ENCODE results near the gene GOLIM4. TPM values are rescaled to one million over a fixed set of nuclear protein-coding genes. Genes with fewer than 3 reads are reported as not detected.

The GOLIM4 gene
- polyA plus RNA-seq, 1 of the 3 experiments (the other 2 are of a cell fraction): 42.3 TPM

DNA sequence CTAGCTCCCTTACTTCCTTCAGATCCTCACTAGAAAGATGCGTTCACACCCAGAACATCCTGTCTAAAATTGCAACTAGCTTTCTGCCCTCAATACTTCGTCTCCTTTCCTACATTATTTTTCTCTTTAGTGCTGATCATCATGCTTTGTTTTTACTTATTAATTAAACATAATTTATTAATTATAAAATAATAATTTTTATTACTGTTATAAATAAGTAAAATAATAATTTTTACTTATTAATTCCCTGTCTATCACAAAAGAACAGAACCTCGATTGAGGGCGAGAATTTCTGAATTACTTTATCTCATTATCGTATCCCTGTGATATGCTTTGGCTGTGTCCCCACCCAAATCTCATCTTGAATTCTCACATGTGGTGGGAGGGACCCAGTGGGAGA, 41.3 kb downstream of the GOLIM4 start:
- Histone ChIP-seq H4K20me1 (ENCODE audit: insufficient read depth) (peaks cover 34% of the 10 kb centered on the region), H3K9me2 (no peaks in the 10 kb centered on the region), H3K79me2 (ENCODE audit: insufficient read depth) (peaks cover 97% of the 10 kb centered on the region), H3K9me3 (no peaks in the 10 kb centered on the region), H2AFZ (ENCODE audit: low read depth) (no peak overlapping the region), H3K27ac (ENCODE audit: low read depth in 2 of 2, low read length in 1 of 2) (no peak overlapping the region), H3K4me3 (ENCODE audit: low read depth in 2 of 2, low read length in 1 of 2) (no peak overlapping the region), H3K36me3 (replicated peaks in 1 of 2; ENCODE audit: control insufficient read depth in 1 of 2, insufficient read depth in 2 of 2, low read length in 1 of 2) (no peaks in the 10 kb centered on the region), H3K27me3 (ENCODE audit: insufficient read depth) (no peaks in the 10 kb centered on the region), H3F3A (replicated peaks; ENCODE audit: insufficient read depth) (no peaks in the 10 kb centered on the region), H3K4me1 (ENCODE audit: control insufficient read depth in 1 of 2, insufficient read depth in 2 of 2, low read depth in 1 of 2, low read length in 1 of 2) (peaks cover 5 to 8% of the 10 kb centered on the region in 2 experiments), H3K4me2 (no peak overlapping the region), H3K9ac (no peak overlapping the region)
- 95% methylated on average over 5 of the region's 5 CpGs for WGBS (ENCODE audit: low lambda C conversion rate)
- ChIA-PET CTCF (interaction anchor here (3.3 to 6.1 kb wide), 2 partner anchors 41 to 111 kb away, joined by 16 to 59 read pairs; partner anchors contain the start of gene GOLIM4), POLR2A (no interaction called here)
- DNase-seq: no peak
- no peak for TF ChIP-seq RFX5 (IDR thresholded peaks at IDR 0.05; ENCODE audit: low read length)
- no peak for TF ChIP-seq TAF1 (IDR thresholded peaks at IDR 0.05; ENCODE audit: borderline replicate concordance, low read depth, low read length)
- no peak for TF ChIP-seq CHD2 (IDR thresholded peaks at IDR 0.05; ENCODE audit: low read length, partially characterized antibody)
- no peak for TF ChIP-seq RAD21 (IDR thresholded peaks at IDR 0.05; ENCODE audit: low read length)
- TF ChIP-seq TCF12 (IDR thresholded peaks at IDR 0.05): no peak
- TF ChIP-seq MXI1 (IDR thresholded peaks at IDR 0.05; ENCODE audit: low read depth, low read length): no peak
- TF ChIP-seq FOSL2 (IDR thresholded peaks at IDR 0.05; ENCODE audit: borderline replicate concordance, low read depth): no peak
- TF ChIP-seq, protein P1, sequence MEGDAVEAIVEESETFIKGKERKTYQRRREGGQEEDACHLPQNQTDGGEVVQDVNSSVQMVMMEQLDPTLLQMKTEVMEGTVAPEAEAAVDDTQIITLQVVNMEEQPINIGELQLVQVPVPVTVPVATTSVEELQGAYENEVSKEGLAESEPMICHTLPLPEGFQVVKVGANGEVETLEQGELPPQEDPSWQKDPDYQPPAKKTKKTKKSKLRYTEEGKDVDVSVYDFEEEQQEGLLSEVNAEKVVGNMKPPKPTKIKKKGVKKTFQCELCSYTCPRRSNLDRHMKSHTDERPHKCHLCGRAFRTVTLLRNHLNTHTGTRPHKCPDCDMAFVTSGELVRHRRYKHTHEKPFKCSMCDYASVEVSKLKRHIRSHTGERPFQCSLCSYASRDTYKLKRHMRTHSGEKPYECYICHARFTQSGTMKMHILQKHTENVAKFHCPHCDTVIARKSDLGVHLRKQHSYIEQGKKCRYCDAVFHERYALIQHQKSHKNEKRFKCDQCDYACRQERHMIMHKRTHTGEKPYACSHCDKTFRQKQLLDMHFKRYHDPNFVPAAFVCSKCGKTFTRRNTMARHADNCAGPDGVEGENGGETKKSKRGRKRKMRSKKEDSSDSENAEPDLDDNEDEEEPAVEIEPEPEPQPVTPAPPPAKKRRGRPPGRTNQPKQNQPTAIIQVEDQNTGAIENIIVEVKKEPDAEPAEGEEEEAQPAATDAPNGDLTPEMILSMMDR (IDR thresholded peaks at IDR 0.05): no peak
- no peak for TF ChIP-seq NRF1 (IDR thresholded peaks at IDR 0.05; ENCODE audit: low read depth, low read length)
- TF ChIP-seq RXRA (IDR thresholded peaks at IDR 0.05; ENCODE audit: borderline replicate concordance, low read depth): no peak
- no peak for TF ChIP-seq POLR2AphosphoS5 (IDR thresholded peaks at IDR 0.05; ENCODE audit: low read depth, low read length)
- no peak for TF ChIP-seq NFIC (IDR thresholded peaks at IDR 0.05; ENCODE audit: borderline replicate concordance)
- no peak for TF ChIP-seq SMC3 (IDR thresholded peaks at IDR 0.05; ENCODE audit: low read depth, low read length)
- TF ChIP-seq EZH2phosphoT487 (IDR thresholded peaks at IDR 0.05; ENCODE audit: borderline replicate concordance, low read depth): no peak
- no peak for TF ChIP-seq SIN3A (IDR thresholded peaks at IDR 0.05; ENCODE audit: borderline replicate concordance, low read depth, low read length)
- no peak for TF ChIP-seq EP300 (IDR thresholded peaks at IDR 0.05; ENCODE audit: borderline replicate concordance in 1 of 2, low read depth in 1 of 2, low read length in 1 of 2)
- no peak for TF ChIP-seq RCOR1 (IDR thresholded peaks at IDR 0.05; ENCODE audit: low read length)
- TF ChIP-seq, protein P2, sequence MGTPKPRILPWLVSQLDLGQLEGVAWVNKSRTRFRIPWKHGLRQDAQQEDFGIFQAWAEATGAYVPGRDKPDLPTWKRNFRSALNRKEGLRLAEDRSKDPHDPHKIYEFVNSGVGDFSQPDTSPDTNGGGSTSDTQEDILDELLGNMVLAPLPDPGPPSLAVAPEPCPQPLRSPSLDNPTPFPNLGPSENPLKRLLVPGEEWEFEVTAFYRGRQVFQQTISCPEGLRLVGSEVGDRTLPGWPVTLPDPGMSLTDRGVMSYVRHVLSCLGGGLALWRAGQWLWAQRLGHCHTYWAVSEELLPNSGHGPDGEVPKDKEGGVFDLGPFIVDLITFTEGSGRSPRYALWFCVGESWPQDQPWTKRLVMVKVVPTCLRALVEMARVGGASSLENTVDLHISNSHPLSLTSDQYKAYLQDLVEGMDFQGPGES (IDR thresholded peaks at IDR 0.05; ENCODE audit: low read depth, low read length): no peak
